ENCODE measurements around the gene CPED1.
"Not testable (repeated sequence)": the region's sequence is repeated elsewhere in the genome, so short reads cannot be mapped to it uniquely, and the experiment has no call there.

CPED1 gene

GRCh38 chr7:121039510-121039822 lies 51.0 kb downstream of the CPED1 start:
- DNase-seq (ENCODE audit: low spot score) = no peak
- no peak for FAIRE-seq

GRCh38 chr7:121039994-121040393 lies 51.5 kb downstream of the CPED1 start:
- DNase-seq (ENCODE audit: low spot score) (no peak), FAIRE-seq (no peak)

- DNase-seq (ENCODE audit: low spot score) (no peak), FAIRE-seq (no peak)
Observed at GRCh38 chr7:121041516-121042148, 53.1 kb downstream of the CPED1 start.

- FAIRE-seq (no peak), DNase-seq (ENCODE audit: low spot score) (no peak)
Observed at GRCh38 chr7:121042195-121042594, 53.7 kb downstream of the CPED1 start.

- no peak for DNase-seq (ENCODE audit: low spot score)
- FAIRE-seq = no peak
Observed at GRCh38 chr7:121042899-121043298, 54.4 kb downstream of the CPED1 start.

- FAIRE-seq (no peak), DNase-seq (ENCODE audit: low spot score) (no peak)
Observed at GRCh38 chr7:121043314-121044234, 55.1 kb downstream of the CPED1 start.

- DNase-seq (ENCODE audit: low spot score) = no peak
- no peak for FAIRE-seq
Observed at GRCh38 chr7:121045090-121045489, 56.6 kb downstream of the CPED1 start.

- FAIRE-seq (peak; percentile 2), DNase-seq (ENCODE audit: low spot score) (no peak)
Observed at GRCh38 chr7:121046009-121046408, 57.5 kb downstream of the CPED1 start.

GRCh38 chr7:121046893-121047468 lies 58.5 kb downstream of the CPED1 start:
- no peak for DNase-seq (ENCODE audit: low spot score)
- FAIRE-seq = peak; percentile 46

GRCh38 chr7:121048195-121048594 lies 59.7 kb downstream of the CPED1 start:
- DNase-seq (ENCODE audit: low spot score) = no peak
- FAIRE-seq = no peak

GRCh38 chr7:121049028-121049791 lies 60.7 kb downstream of the CPED1 start:
- FAIRE-seq (no peak), DNase-seq (ENCODE audit: low spot score) (no peak)

- no peak for FAIRE-seq
- DNase-seq (ENCODE audit: low spot score) = no peak
Observed at GRCh38 chr7:121049897-121050296, 61.4 kb downstream of the CPED1 start.

GRCh38 chr7:121053219-121053618 lies 64.7 kb downstream of the CPED1 start:
- DNase-seq (ENCODE audit: low spot score) (no peak), FAIRE-seq (no peak)

- no peak for DNase-seq (ENCODE audit: low spot score)
- no peak for FAIRE-seq
Observed at GRCh38 chr7:121054925-121055324, 66.4 kb downstream of the CPED1 start.

GRCh38 chr7:121057878-121058277 lies 69.4 kb downstream of the CPED1 start:
- no peak for FAIRE-seq

GRCh38 chr7:121058975-121059374 lies 70.5 kb downstream of the CPED1 start:
- FAIRE-seq (no peak), DNase-seq (ENCODE audit: low spot score) (no peak)

More at GRCh38 chr7:121057878-121058277, 69.4 kb downstream of the CPED1 start:
- no peak for DNase-seq (ENCODE audit: low spot score)

- not testable (repeated sequence) for DNase-seq (ENCODE audit: low spot score); FAIRE-seq
Observed at GRCh38 chr7:121059979-121060509, 71.5 kb downstream of the CPED1 start.

GRCh38 chr7:121061677-121062582 lies 73.4 kb downstream of the CPED1 start:
- DNase-seq (ENCODE audit: low spot score) = no peak
- FAIRE-seq = no peak

- FAIRE-seq = no peak
- DNase-seq (ENCODE audit: low spot score) = no peak
Observed at GRCh38 chr7:121062671-121063279, 74.3 kb downstream of the CPED1 start.

- not testable (repeated sequence) for FAIRE-seq; DNase-seq (ENCODE audit: low spot score)
Observed at GRCh38 chr7:121067717-121068116, 79.2 kb downstream of the CPED1 start.

All from RCC 7860 (cell line).